Natural killer cell (primary cell): ENCODE measurements around the gene B3GALT6. TPM values are rescaled to one million over a fixed set of nuclear protein-coding genes. Genes with fewer than 3 reads are reported as not detected.

Source experiments
- ATAC-seq, 3 donors: fragments of 150-1000 bp in 2 of 3; fragments of 200-7000 bp in 1 of 3; cut with Tn5 transposase; 1 replicate in 1 of 3; 2 replicates in 2 of 3; pipeline ENCODE4 v1.10.0; 2021; ENCODE audit warnings: mild to moderate bottlenecking in 2 of 3, moderate library complexity in 2 of 3
- DNase-seq, 2 donors: peaks; one replicate each; pipeline versions ENCODE4 v3.0.0 to v3.0.0-alpha.2; 2013 to 2021; ENCODE audit warnings: mixed read lengths in 1 of 2
- H3K27ac ChIP-seq: one replicate; pipeline ENCODE4 v1.5.1; 2013; ENCODE audit warnings: mild to moderate bottlenecking, low read length
- H3K27me3 ChIP-seq: one replicate; pipeline ENCODE4 v1.6.1; 2013; ENCODE audit warnings: low read length; ENCODE audit not compliant: control insufficient read depth, insufficient read depth
- H3K36me3 ChIP-seq: one replicate; pipeline ENCODE4 v1.6.1; 2013; ENCODE audit warnings: low read length; ENCODE audit not compliant: control insufficient read depth, insufficient read depth
- H3K4me1 ChIP-seq: one replicate; pipeline ENCODE4 v1.6.1; 2013; ENCODE audit warnings: low read length; ENCODE audit not compliant: control insufficient read depth, insufficient read depth
- H3K4me3 ChIP-seq: one replicate; pipeline ENCODE4 v1.5.1; 2013; ENCODE audit warnings: low read length
- H3K9me3 ChIP-seq: one replicate; pipeline ENCODE4 v1.6.1; 2013; ENCODE audit warnings: low read length; ENCODE audit not compliant: control insufficient read depth, insufficient read depth
- H3K27ac Mint-ChIP-seq, 2 donors: one replicate each; pipeline ENCODE4 v1.8.0; 2022; ENCODE audit warnings: mild to moderate bottlenecking in 2 of 2, mixed read lengths in 2 of 2, moderate library complexity in 1 of 2
- H3K27me3 Mint-ChIP-seq, 2 donors: one replicate each; pipeline ENCODE4 v1.8.0; 2022; ENCODE audit warnings: low read depth in 2 of 2, mixed read lengths in 2 of 2
- H3K36me3 Mint-ChIP-seq: one replicate; pipeline ENCODE4 v1.8.0; 2022; ENCODE audit warnings: mixed read lengths
- H3K4me1 Mint-ChIP-seq, 2 donors: one replicate each; pipeline ENCODE4 v1.8.0; 2022; ENCODE audit warnings: mixed read lengths in 2 of 2
- H3K4me3 Mint-ChIP-seq: one replicate; pipeline ENCODE4 v1.8.0; 2022; ENCODE audit warnings: mild to moderate bottlenecking, moderate library complexity, mixed read lengths
- H3K9me3 Mint-ChIP-seq, 2 donors: one replicate each; pipeline ENCODE4 v1.8.0; 2022; ENCODE audit warnings: mixed read lengths in 2 of 2
- CTCF ChIP-seq: fragments of 200-600 bp; IDR thresholded peaks from one replicate; pipeline ENCODE4 v1.8.0; 2022; ENCODE audit warnings: antibody characterized with exemption
- WGBS: methylation state at CpG from one replicate; pipeline ENCODE4 v1.1.7; 2013; ENCODE audit warnings: missing lambda C conversion rate; ENCODE audit not compliant: insufficient coverage; 5-methylcytosine and 5-hydroxymethylcytosine counted together
- intact Hi-C: fragments of 100-400 bp; cut with micrococcal nuclease; formaldehyde crosslinking; loops from one replicate; pipeline ENCODE4 v1.14.2; 2022
- total RNA-seq, 4 donors: library from RNA; stranded (reverse); fragments of 120-200 nt in 1 of 4; gene quantifications; one replicate each; pipeline versions ENCODE4 v1.2.3 to v1.2.4, GENCODE V29; 2013 to 2022

Gene B3GALT6
- total RNA-seq, 3 donors from 2014 or later (not counting 1 experiment from before 2014, with no cell fraction given) = 13.7 to 16.5 (median 16.3) TPM

GRCh38 chr1:1212780-1213344 is 19.2 kb upstream of the B3GALT6 start:
- Mint-ChIP-seq H3K36me3 (no peaks in the 10 kb centered on the region), H3K27me3 (no peaks in the 10 kb centered on the region), H3K4me3 (peak overlapping the region; percentile 71), H3K4me1 (peaks cover 22 to 56% of the 10 kb centered on the region in 2 donors), H3K9me3 (no peaks in the 10 kb centered on the region), H3K27ac (peak overlapping the region; percentile 79 to 98)
- H3K4me1 ChIP-seq = peaks cover 99% of the 10 kb centered on the region
- H3K27ac ChIP-seq = peak overlapping the region; percentile 90
- 1% methylated on average over 24 of the region's 24 CpGs for WGBS
- peak overlapping the region; percentile 30 for H3K4me3 ChIP-seq
- no peak for TF ChIP-seq CTCF
- DNase-seq (peak; percentile 76 to 88), ATAC-seq (peak; percentile 32 to 74 (median 65))
- H3K9me3 ChIP-seq = no peaks in the 10 kb centered on the region
- peaks cover 10% of the 10 kb centered on the region for H3K36me3 ChIP-seq
- intact Hi-C loops = no loop called here
- no peaks in the 10 kb centered on the region for H3K27me3 ChIP-seq

GRCh38 chr1:1213345-1214265 is 18.4 kb upstream of the B3GALT6 start, which contains the start of gene TNFRSF4:
TSS of gene TNFRSF4 (minus strand) at chr1:1214153. CDS start at chr1:1214127, 26 bp downstream.
- Histone ChIP-seq H3K4me3 (peak within 1 kb of the TSS; percentile 30), H3K27ac (peak within 1 kb of the TSS; percentile 90), H3K9me3 (no peaks in the 10 kb centered on the region), H3K27me3 (no peaks in the 10 kb centered on the region), H3K4me1 (peaks cover 99% of the 10 kb centered on the region), H3K36me3 (peaks cover 17% of the 10 kb centered on the region)
- Mint-ChIP-seq H3K27ac (peak within 1 kb of the TSS; percentile 98 to 99), H3K9me3 (no peaks in the 10 kb centered on the region), H3K4me3 (peak within 1 kb of the TSS; percentile 71), H3K4me1 (peaks cover 15 to 49% of the 10 kb centered on the region in 2 donors), H3K36me3 (no peaks in the 10 kb centered on the region), H3K27me3 (no peaks in the 10 kb centered on the region)
- TF ChIP-seq CTCF = no peak
- WGBS = 7% methylated on average over 56 of the region's 56 CpGs
- intact Hi-C loops = loop anchor here (2.0 kb wide), 1 partner anchor 17 kb away; no protein-coding TSS in a partner anchor
- ATAC-seq = peak; percentile 14 to 35 (median 28)
- peak; percentile 64 to 70 for DNase-seq

GRCh38 chr1:1215080-1215676 is 16.9 kb upstream of the B3GALT6 start:
- peak overlapping the region; percentile 37 for H3K4me3 Mint-ChIP-seq
- H3K4me1 Mint-ChIP-seq = peaks cover 9 to 54% of the 10 kb centered on the region in 2 donors
- Histone ChIP-seq H3K4me1 (peaks cover 99% of the 10 kb centered on the region), H3K27me3 (no peaks in the 10 kb centered on the region), H3K4me3 (no peak overlapping the region), H3K36me3 (peaks cover 32% of the 10 kb centered on the region), H3K9me3 (no peaks in the 10 kb centered on the region), H3K27ac (peak overlapping the region; percentile 79)
- ATAC-seq = no peak
- H3K36me3 Mint-ChIP-seq = no peaks in the 10 kb centered on the region
- TF ChIP-seq CTCF = no peak
- no peaks in the 10 kb centered on the region for H3K27me3 Mint-ChIP-seq
- intact Hi-C loops = loop anchor here (2.0 kb wide), 1 partner anchor 16 kb away; no protein-coding TSS in a partner anchor
- 76% methylated on average over 8 of the region's 11 CpGs for WGBS
- no peaks in the 10 kb centered on the region for H3K9me3 Mint-ChIP-seq
- peak in 1 of 2 donors; percentile 74 for DNase-seq
- peak overlapping the region; percentile 98 to 99 for H3K27ac Mint-ChIP-seq
